GM19452 (cell line): ENCODE measurements around the gene UTP4.

Source experiments
- ATAC-seq: cut with Tn5 transposase; IDR thresholded peaks from one replicate; pipeline ENCODE4 v1.9.1; 2021; ENCODE audit not compliant: unreplicated experiment

The UTP4 gene

GRCh38 chr16:69201291-69201690, 68.8 kb downstream of the UTP4 start:
- ATAC-seq = no peak

GRCh38 chr16:69201787-69202186, 69.3 kb downstream of the UTP4 start:
- no peak for ATAC-seq

GRCh38 chr16:69204172-69204571, 71.7 kb downstream of the UTP4 start:
- no peak for ATAC-seq

- no peak for ATAC-seq
Measured at GRCh38 chr16:69209735-69210134, 77.3 kb downstream of the UTP4 start.

DNA sequence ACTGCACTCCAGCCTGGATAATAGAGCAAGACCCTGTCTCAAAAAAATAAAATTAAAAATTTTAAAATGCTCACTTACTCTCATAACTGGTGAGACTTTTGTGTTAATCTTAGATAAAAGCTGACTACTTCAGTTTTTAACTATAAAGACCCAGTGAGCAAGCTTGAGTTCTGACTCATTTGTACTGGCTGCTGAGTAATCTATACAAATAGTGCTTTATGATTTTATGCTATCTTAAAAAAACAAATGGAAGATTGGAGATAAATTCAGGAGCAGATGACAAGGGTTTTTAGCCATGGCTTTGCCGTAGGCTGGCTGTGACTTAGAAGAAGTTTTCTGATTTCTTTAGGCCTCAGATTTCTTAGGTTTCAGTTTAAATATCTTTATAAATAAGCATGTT, 85.0 kb downstream of the UTP4 start:
- no peak for ATAC-seq
